OCI-LY7 (cell line): ENCODE measurements around the gene PTGDS. TPM values are rescaled to one million over a fixed set of nuclear protein-coding genes. Genes with fewer than 3 reads are reported as not detected.

Experiments
- BruUV-seq: library from RNA; stranded (reverse); fragments of 400-500 nt; replicated peaks from 2 replicates; lab custom pipeline; 2021; lab: Mats Ljungman, UMichigan
- CTCF ChIA-PET: fragments of 300-600 bp; sonication (Branson Sonifier 250); formaldehyde crosslinking; loops from one replicate; lab custom pipeline; 2022; ENCODE audit warnings: antibody characterized with exemption; ENCODE audit not compliant: unreplicated experiment; lab: Charles Lee
- POLR2A ChIA-PET: fragments of 300-600 bp; sonication (Branson Sonifier 250); formaldehyde crosslinking; loops from one replicate; lab custom pipeline; 2022; ENCODE audit warnings: antibody characterized with exemption; lab: Charles Lee
- DNase-seq: peaks from one replicate; pipeline ENCODE4 v3.0.0-alpha.2; 2015; ENCODE audit warnings: low spot score
- H2AFZ ChIP-seq: fragments of 200-600 bp; sonication (generic), shearing (Covaris generic); 2 replicates; pipeline ENCODE4 v1.6.1; 2014; ENCODE audit warnings: mild to moderate bottlenecking, antibody characterized with exemption, low read length, moderate library complexity
- H3K27ac ChIP-seq: fragments of 200-600 bp; sonication (generic); 2 replicates; pipeline ENCODE4 v1.5.1; 2014; ENCODE audit warnings: mixed run types, low read depth, mild to moderate bottlenecking, moderate library complexity, low read length, inconsistent platforms; ENCODE audit not compliant: poor library complexity, severe bottlenecking
- H3K36me3 ChIP-seq: fragments of 200-600 bp; sonication (generic); 2 replicates; pipeline ENCODE4 v1.6.1; 2014; ENCODE audit warnings: mild to moderate bottlenecking, antibody characterized with exemption, low read length, moderate library complexity, mixed read lengths; ENCODE audit not compliant: insufficient read depth
- H3K4me1 ChIP-seq: fragments of 200-600 bp; sonication (generic); 2 replicates; pipeline ENCODE4 v1.5.1; 2014; ENCODE audit warnings: mild to moderate bottlenecking, low read length; ENCODE audit not compliant: insufficient read depth, poor library complexity, severe bottlenecking
- H3K4me2 ChIP-seq: fragments of 200-600 bp; sonication (generic); 2 replicates; pipeline ENCODE4 v1.6.1; 2014; ENCODE audit warnings: mild to moderate bottlenecking, low read length
- H3K4me3 ChIP-seq: fragments of 200-600 bp; sonication (generic); 2 replicates; pipeline ENCODE4 v1.5.1; 2014; ENCODE audit warnings: mild to moderate bottlenecking, low read depth, low read length; ENCODE audit not compliant: poor library complexity, severe bottlenecking
- H3K79me2 ChIP-seq: fragments of 200-600 bp; sonication (generic); 2 replicates; pipeline ENCODE4 v1.6.1; 2016; ENCODE audit warnings: low read depth, mild to moderate bottlenecking, low read length, moderate library complexity, mixed read lengths; ENCODE audit not compliant: insufficient read depth
- H3K9me2 ChIP-seq: fragments of 200-600 bp; sonication (generic); 2 replicates; pipeline ENCODE4 v1.6.1; 2016; ENCODE audit warnings: mild to moderate bottlenecking, low read length, mixed read lengths; ENCODE audit not compliant: insufficient read depth
- H3K9me3 ChIP-seq: fragments of 200-600 bp; sonication (generic); 2 replicates; pipeline ENCODE4 v1.6.1; 2014; ENCODE audit warnings: mild to moderate bottlenecking, mixed run types, low read length, mixed read lengths
- H4K20me1 ChIP-seq: fragments of 200-600 bp; sonication (generic); 2 replicates; pipeline ENCODE4 v1.6.1; 2014; ENCODE audit warnings: mild to moderate bottlenecking, antibody characterized with exemption, low read length, moderate library complexity, mixed read lengths; ENCODE audit not compliant: insufficient read depth
- EZH2phosphoT487 ChIP-seq: fragments of 200-600 bp; sonication (generic); IDR thresholded peaks from 2 replicates; pipeline ENCODE4 v1.6.1; 2018; ENCODE audit warnings: low read depth, borderline replicate concordance, mild to moderate bottlenecking, mixed run types, antibody characterized with exemption, low read length, moderate library complexity, mixed read lengths
- intact Hi-C: fragments of 100-400 bp; cut with micrococcal nuclease; formaldehyde crosslinking; loops from one replicate; pipeline ENCODE4 v1.10.0; 2022; ENCODE audit not compliant: unreplicated experiment
- total RNA-seq, 2 experiments: library from RNA; depleted of rRNA in 1 of 2; stranded (reverse); fragments of >200 nt in 1 of 2; shearing (Covaris generic) in 1 of 2; gene quantifications; 2 replicates each; pipeline ENCODE4 v1.2.3, GENCODE V29; 2014 to 2022
- TF ChIP-seq, protein P1 (sequence below): fragments of 200-600 bp; sonication (generic); conservative IDR thresholded peaks from 2 replicates; pipeline ENCODE4 v1.5.1; 2014; ENCODE audit warnings: mild to moderate bottlenecking, antibody characterized with exemption, low read length, moderate library complexity, mixed read lengths

Gene PTGDS
- total RNA-seq, 2 experiments from 2014 or later: not detected

DNA sequence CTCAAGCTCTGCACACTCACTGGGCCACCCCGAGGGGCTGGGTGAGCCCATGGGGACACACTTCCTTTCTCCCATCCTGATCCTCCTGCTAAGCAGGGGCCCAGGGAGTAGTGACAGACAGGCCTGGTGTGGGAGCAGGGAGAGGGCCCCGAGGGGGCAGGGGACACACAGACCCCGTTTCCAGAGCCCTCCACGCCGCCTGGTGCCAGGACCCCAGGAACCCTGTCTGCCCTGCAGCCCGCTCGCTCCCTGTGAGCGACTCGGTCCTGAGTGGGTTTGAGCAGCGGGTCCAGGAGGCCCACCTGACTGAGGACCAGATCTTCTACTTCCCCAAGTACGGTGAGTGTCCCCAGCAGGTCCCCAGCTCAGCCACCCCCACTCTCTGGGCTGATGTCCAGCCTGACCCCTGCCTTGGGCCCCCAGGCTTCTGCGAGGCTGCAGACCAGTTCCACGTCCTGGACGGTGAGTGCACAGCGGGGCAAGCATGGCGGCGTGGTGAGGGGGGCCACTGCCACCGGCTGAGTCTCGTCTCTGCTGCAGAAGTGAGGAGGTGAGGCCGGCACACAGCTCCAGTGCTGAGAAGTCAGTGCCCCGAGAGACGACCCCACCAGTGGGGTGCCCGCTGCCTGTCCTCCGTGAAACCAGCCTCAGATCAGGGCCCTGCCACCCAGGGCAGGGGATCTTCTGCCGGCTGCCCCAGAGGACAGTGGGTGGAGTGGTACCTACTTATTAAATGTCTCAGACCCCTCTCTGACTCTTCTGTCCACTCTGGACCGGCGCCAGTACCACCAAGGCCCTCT, 30.9 kb upstream of the PTGDS start:
- peaks cover 10% of the 10 kb centered on the region; the same call in 1 of the 2 replicates for H3K79me2 ChIP-seq
- H3K9me2 ChIP-seq: no peaks in the 10 kb centered on the region
- POLR2A ChIA-PET: no interaction called here
- no peak overlapping the region for H3K4me3 ChIP-seq
- no peaks in the 10 kb centered on the region for H3K9me3 ChIP-seq
- peaks cover 36% of the 10 kb centered on the region for H3K4me1 ChIP-seq
- no peak overlapping the region for H3K27ac ChIP-seq
- no peak overlapping the region for H3K4me2 ChIP-seq
- BruUV-seq: no TSS peak
- no peak for DNase-seq
- H3K36me3 ChIP-seq: peaks cover 18% of the 10 kb centered on the region
- H2AFZ ChIP-seq: no peak overlapping the region
- H4K20me1 ChIP-seq: no peaks in the 10 kb centered on the region
- CTCF ChIA-PET: no interaction called here
- TF ChIP-seq, protein P1, sequence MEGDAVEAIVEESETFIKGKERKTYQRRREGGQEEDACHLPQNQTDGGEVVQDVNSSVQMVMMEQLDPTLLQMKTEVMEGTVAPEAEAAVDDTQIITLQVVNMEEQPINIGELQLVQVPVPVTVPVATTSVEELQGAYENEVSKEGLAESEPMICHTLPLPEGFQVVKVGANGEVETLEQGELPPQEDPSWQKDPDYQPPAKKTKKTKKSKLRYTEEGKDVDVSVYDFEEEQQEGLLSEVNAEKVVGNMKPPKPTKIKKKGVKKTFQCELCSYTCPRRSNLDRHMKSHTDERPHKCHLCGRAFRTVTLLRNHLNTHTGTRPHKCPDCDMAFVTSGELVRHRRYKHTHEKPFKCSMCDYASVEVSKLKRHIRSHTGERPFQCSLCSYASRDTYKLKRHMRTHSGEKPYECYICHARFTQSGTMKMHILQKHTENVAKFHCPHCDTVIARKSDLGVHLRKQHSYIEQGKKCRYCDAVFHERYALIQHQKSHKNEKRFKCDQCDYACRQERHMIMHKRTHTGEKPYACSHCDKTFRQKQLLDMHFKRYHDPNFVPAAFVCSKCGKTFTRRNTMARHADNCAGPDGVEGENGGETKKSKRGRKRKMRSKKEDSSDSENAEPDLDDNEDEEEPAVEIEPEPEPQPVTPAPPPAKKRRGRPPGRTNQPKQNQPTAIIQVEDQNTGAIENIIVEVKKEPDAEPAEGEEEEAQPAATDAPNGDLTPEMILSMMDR: no peak
- intact Hi-C loops: no loop called here

DNA sequence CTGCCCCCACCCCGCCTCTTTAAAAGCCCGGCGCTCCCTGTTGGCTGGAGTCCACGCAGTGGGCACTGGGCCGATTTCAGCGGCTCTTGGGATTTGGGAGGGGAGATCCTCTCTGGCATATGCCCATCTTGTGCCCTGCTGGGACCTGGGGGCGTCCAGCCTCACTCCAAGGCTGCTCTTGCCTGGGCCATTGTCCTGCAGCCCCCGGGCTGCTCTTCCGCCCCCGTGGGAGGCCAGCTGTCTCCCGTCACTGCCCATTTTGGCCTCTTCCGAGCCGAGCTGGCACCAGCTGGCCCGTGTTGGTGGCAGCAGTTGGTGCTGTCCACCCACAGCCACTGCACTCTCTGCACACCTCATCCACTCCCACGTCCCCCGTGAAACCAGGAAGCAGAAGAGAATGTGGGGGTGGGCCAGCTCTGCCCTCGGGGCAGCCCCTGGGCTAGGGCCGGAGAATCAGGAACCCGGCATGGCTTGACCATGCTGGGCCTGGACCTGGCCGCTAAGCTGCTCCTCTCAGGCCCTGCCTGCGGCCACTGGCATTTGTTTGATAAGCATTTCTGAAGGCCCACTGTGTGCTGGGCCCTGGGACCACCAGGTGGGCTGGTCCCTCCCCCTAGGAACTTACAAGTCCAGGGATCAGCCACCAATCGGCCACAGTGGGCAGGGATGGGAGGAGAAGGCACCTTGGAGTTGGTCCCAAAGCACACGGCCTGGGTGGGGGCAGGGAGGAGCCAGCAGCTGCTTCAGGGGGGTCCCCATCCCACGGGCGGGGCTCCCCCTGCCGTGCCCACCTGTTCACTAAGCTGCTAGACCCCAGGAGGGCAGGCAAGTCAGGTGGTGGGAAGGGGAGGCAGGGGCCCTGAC, 30.0 kb upstream of the PTGDS start:
- Histone ChIP-seq H3K9me3 (no peaks in the 10 kb centered on the region), H3K79me2 (peaks cover 10% of the 10 kb centered on the region; the same call in 1 of the 2 replicates), H3K36me3 (peaks cover 10% of the 10 kb centered on the region), H3K27ac (no peak overlapping the region), H4K20me1 (no peaks in the 10 kb centered on the region), H3K4me3 (no peak overlapping the region), H3K9me2 (no peaks in the 10 kb centered on the region), H3K4me1 (peaks cover 36% of the 10 kb centered on the region), H2AFZ (no peak overlapping the region), H3K4me2 (no peak overlapping the region)
- POLR2A ChIA-PET: interaction anchor here (1.3 to 1.9 kb wide), 2 partner anchors 87 to 157 kb away, joined by 3 to 4 read pairs; partner anchors contain the start of gene TMEM141
- intact Hi-C loops: no loop called here
- CTCF ChIA-PET: interaction anchor here (0.6 to 1.9 kb wide), 3 partner anchors 82 to 288 kb away, joined by 3 to 8 read pairs (median 3); no protein-coding TSS in a partner anchor
- no peak for DNase-seq
- TF ChIP-seq, protein P1: no peak
- TF ChIP-seq EZH2phosphoT487: no peak
- BruUV-seq: no TSS peak
